Tibial nerve (tissue), 4 donors: ENCODE data around the gene TBC1D14. TPM values are rescaled to one million over a fixed set of nuclear protein-coding genes. Genes with fewer than 3 reads are reported as not detected.

Experiments used
- DNase-seq, 2 donors: peaks; one replicate each; pipeline ENCODE4 v3.0.0-alpha.2; 2019; ENCODE audit warnings: low spot score in 2 of 2
- H3K27ac ChIP-seq, 4 donors: fragments of 200-600 bp; sonication (generic) in 3 of 4; one replicate each; pipeline ENCODE4 v1.5.1; 2017 to 2019; ENCODE audit warnings: mild to moderate bottlenecking in 1 of 4
- H3K27me3 ChIP-seq, 2 donors: fragments of 200-600 bp; sonication (generic) in 1 of 2; one replicate each; pipeline versions ENCODE4 v1.5.1 to v1.6.0; 2017 to 2019
- H3K36me3 ChIP-seq, 3 donors: fragments of 200-600 bp; sonication (generic); one replicate each; pipeline ENCODE4 v1.5.1; 2018 to 2019
- H3K4me1 ChIP-seq, 4 donors: fragments of 200-600 bp; sonication (generic) in 3 of 4; one replicate each; pipeline ENCODE4 v1.5.1; 2017 to 2019
- H3K4me3 ChIP-seq, 4 donors: fragments of 200-600 bp; sonication (generic) in 3 of 4; one replicate each; pipeline ENCODE4 v1.5.1; 2017 to 2019; ENCODE audit warnings: mild to moderate bottlenecking in 1 of 4, moderate library complexity in 1 of 4
- H3K9me3 ChIP-seq, 4 donors: fragments of 200-600 bp; sonication (generic) in 3 of 4; one replicate each; pipeline ENCODE4 v1.5.1; 2017 to 2019
- CTCF ChIP-seq, 5 experiments: fragments of 200-600 bp in 3 of 5; fragments of 450-650 bp in 2 of 5; sonication (generic) in 3 of 5; IDR thresholded peaks; one replicate each; pipeline ENCODE4 v1.5.1; 2016 to 2019; ENCODE audit warnings: antibody characterized with exemption in 5 of 5, mild to moderate bottlenecking in 3 of 5, moderate library complexity in 2 of 5
- EP300 ChIP-seq, 2 donors: sonication (generic); formaldehyde crosslinking; IDR thresholded peaks; one replicate each; pipeline ENCODE4 v1.6.1; 2017; ENCODE audit warnings: antibody characterized with exemption in 2 of 2, mild to moderate bottlenecking in 1 of 2
- POLR2A ChIP-seq, 2 donors: fragments of 450-650 bp; IDR thresholded peaks; one replicate each; pipeline ENCODE4 v1.6.1; 2017; ENCODE audit warnings: antibody characterized with exemption in 2 of 2, mild to moderate bottlenecking in 2 of 2, moderate library complexity in 2 of 2
- WGBS, 2 donors: methylation state at CpG; one replicate each; pipeline ENCODE4 v1.1.5; 2018; 5-methylcytosine and 5-hydroxymethylcytosine counted together
- total RNA-seq, 4 donors: library from RNA; depleted of rRNA; stranded (reverse); fragments of >200 nt; gene quantifications; one replicate each; pipeline ENCODE4 v1.1.0, GENCODE V29; 2016

TBC1D14 gene
- total RNA-seq, 4 donors from 2014 or later = 46.9 to 65.7 (median 51.3) TPM

DNA sequence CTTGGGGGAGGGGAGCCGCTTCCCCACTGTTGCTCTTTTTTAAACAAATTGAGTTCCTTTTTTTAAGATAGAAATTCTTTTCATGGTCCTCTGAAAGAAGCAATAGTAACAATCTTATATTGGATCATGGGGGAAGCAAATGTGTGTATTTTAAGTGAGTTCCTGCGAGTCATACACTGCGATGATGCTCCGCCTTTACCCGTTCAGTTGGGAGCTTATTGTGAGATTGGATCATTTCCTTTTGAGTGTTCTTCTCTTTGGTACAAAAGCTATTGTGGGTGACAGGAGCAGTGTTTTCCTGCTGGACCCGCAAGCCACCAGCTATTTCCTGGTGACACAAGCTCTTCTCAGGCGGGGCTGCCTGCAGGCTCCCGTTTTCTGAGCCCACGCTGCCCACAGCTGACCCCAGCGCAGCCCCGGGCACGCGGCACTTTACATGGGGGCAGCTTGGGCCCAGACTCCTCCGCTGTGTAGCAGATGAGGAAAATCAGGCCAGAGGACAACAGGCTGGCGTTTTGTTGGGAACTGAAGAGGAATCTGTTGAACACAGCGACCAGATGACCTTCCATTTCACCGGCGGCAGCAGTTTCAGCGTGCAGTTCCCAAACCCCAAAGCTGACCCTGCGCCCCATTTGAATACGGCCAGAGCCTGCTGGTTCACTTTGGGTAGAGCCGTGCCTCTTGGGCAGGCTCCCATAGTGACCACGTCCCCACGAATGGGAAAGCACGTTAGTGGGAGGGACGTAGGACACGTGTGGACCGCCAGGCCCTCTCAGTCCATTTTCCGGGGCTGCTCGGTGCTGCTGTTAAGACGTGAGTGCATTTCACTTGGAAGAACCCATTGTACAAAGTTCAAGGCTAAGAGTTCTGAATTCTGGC lies 145.7 kb downstream of the TBC1D14 start:
- no peak for DNase-seq
- no peak overlapping the region for H3K27ac ChIP-seq
- H3K4me1 ChIP-seq = peaks cover 0 to 26% (median 0%) of the 10 kb centered on the region in 4 donors
- H3K27me3 ChIP-seq = no peaks in the 10 kb centered on the region
- peaks cover 0 to 73% (median 0%) of the 10 kb centered on the region in 3 donors for H3K36me3 ChIP-seq
- TF ChIP-seq CTCF (IDR thresholded peaks at IDR 0.05) (no peak), POLR2A (IDR thresholded peaks at IDR 0.05) (no peak), EP300 (IDR thresholded peaks at IDR 0.05) (no peak)
- WGBS, 2 donors = 88 to 89% methylated on average over 31 of the region's 31 CpGs
- H3K9me3 ChIP-seq = no peaks in the 10 kb centered on the region
- no peak overlapping the region for H3K4me3 ChIP-seq

DNA sequence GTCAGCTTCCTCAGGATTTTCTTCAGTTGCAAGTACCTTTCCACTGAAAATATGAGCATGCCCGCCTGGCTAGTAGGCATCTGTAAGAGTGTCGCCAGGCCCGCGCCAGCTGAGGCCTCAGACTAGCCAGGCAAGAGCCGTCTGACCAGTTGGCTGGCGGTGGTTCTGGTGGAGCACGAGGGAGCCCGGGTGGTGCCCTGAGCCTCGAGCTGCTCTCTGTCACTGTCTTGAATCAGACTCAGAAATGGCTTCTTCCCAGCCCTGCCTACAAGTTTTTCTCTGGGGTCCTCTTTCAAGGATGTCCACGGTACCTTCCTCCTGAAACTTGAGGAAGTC lies 146.3 kb downstream of the TBC1D14 start:
- TF ChIP-seq EP300 (IDR thresholded peaks at IDR 0.05) (no peak), POLR2A (IDR thresholded peaks at IDR 0.05) (no peak), CTCF (IDR thresholded peaks at IDR 0.05) (no peak)
- Histone ChIP-seq H3K9me3 (no peaks in the 10 kb centered on the region), H3K4me3 (no peak overlapping the region), H3K36me3 (peaks cover 0 to 79% (median 0%) of the 10 kb centered on the region in 3 donors), H3K4me1 (peaks cover 0 to 20% (median 0%) of the 10 kb centered on the region in 4 donors), H3K27me3 (no peaks in the 10 kb centered on the region), H3K27ac (no peak overlapping the region)
- WGBS, 2 donors = 89 to 91% methylated on average over 10 of the region's 10 CpGs
- DNase-seq = no peak

DNA sequence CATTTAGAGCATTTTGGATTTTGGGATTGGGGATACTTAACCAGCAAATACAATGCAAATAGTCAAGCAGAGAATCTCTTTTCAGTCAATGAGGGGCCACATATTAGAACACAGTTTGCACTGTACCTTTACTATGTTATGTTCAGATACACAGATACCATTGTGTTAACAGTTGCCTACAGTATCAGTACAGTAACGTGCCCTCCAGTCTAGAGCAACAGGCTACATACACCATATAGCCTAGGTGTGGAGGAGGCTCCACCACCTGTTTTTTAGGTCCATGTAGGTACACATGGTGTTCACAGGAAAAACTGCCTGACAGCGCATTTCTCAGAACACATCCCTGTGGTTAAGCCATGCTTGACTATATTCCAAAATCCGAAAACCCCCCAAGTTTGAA lies 149.2 kb downstream of the TBC1D14 start:
- TF ChIP-seq EP300 (IDR thresholded peaks at IDR 0.05) = no peak
- TF ChIP-seq CTCF (IDR thresholded peaks at IDR 0.05) = no peak
- TF ChIP-seq POLR2A (IDR thresholded peaks at IDR 0.05) = no peak
- WGBS, 2 donors = 90 to 96% methylated on average over 3 of the region's 3 CpGs
- no peaks in the 10 kb centered on the region for H3K4me1 ChIP-seq
- peaks cover 6 to 97% (median 20%) of the 10 kb centered on the region in 3 donors for H3K36me3 ChIP-seq
- no peaks in the 10 kb centered on the region for H3K27me3 ChIP-seq
- H3K27ac ChIP-seq = no peak overlapping the region
- DNase-seq = no peak
- no peak overlapping the region for H3K4me3 ChIP-seq
- no peaks in the 10 kb centered on the region for H3K9me3 ChIP-seq

DNA sequence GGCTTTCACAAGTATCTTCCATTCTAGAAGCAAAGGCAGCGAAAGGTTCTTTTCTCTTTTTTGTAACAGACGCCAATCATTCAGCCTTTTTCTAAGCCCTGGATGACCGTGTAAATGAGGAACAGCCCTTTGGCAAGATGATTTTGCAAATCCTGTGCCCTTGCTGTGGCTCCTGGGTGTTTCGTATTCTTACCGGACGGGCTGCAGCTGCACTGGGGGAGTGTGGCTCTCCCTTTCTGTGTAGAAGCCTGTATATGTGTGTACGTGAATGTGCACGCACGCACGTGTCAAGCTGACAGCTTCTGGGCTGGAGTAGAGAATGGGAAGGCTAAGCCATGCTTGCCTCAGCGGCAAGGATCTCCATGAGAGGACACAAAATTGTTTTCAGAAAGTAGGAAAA lies 150.0 kb downstream of the TBC1D14 start:
- no peaks in the 10 kb centered on the region for H3K27me3 ChIP-seq
- no peak for DNase-seq
- no peak overlapping the region for H3K27ac ChIP-seq
- H3K36me3 ChIP-seq = peaks cover 6 to 94% (median 20%) of the 10 kb centered on the region in 3 donors
- 85 to 86% methylated on average over 11 of the region's 11 CpGs for WGBS, 2 donors
- TF ChIP-seq EP300 (IDR thresholded peaks at IDR 0.05) (no peak), POLR2A (IDR thresholded peaks at IDR 0.05) (no peak), CTCF (IDR thresholded peaks at IDR 0.05) (no peak)
- no peaks in the 10 kb centered on the region for H3K4me1 ChIP-seq
- H3K4me3 ChIP-seq = no peak overlapping the region
- H3K9me3 ChIP-seq = no peaks in the 10 kb centered on the region

DNA sequence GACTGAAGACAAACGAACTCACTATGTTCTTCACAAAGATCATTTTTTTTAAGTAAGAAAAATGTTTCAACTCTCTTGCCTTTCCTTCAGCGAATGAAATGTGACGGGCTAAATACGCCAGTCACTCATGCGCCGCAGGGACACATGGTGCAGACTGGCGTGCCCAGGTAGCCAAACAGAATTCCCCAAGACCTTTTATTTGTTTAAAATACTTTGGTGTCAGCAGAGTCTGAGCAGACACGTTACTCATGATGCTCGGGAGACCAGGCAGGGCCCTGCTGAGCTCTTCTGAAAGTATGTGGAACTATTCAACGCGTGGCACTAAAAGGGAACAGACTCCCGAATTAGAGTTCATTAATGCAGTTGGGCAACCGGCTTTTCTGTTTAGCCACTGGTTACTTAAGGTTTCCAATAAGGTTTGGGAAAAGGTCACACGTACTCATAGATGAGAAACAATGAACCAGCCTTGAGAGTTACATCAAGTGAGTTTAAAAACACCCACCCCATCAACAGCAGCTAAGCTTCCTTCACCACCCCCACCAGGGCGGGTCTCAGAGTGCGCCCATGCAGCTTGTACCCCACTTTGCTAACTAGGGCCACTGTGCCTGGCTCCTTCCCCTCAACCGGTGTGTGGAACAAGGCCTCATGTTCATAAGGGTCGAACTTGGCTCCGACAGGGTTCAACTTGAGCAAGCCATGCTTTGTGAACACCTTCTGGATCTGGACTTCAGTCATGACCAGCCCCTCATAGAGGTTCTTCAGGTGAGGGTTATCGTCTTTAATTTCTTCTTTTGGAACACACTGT lies 150.9 kb downstream of the TBC1D14 start:
- peaks cover 6 to 85% (median 20%) of the 10 kb centered on the region in 3 donors for H3K36me3 ChIP-seq
- H3K9me3 ChIP-seq = no peaks in the 10 kb centered on the region
- peaks cover 0 to 8% (median 0%) of the 10 kb centered on the region in 4 donors for H3K4me1 ChIP-seq
- H3K27me3 ChIP-seq = no peaks in the 10 kb centered on the region
- no peak overlapping the region for H3K27ac ChIP-seq
- no peak for DNase-seq
- 83 to 86% methylated on average over 20 of the region's 20 CpGs for WGBS, 2 donors
- H3K4me3 ChIP-seq = no peak overlapping the region
- TF ChIP-seq CTCF (IDR thresholded peaks at IDR 0.05) = no peak
- TF ChIP-seq EP300 (IDR thresholded peaks at IDR 0.05) = no peak
- no peak for TF ChIP-seq POLR2A (IDR thresholded peaks at IDR 0.05)
